Stimulated activated CD4-positive, alpha-beta T cell treated with anti-CD3 and anti-CD28 coated beads, Interleukin-12 subunit alpha, Interleukin-12 subunit beta, amount 100 ng/mL, for 4 hours (primary cell): ENCODE measurements around the gene AHNAK2.
"Not testable (repeated sequence)": the region's sequence is repeated elsewhere in the genome, so short reads cannot be mapped to it uniquely, and the experiment has no call there.

ENCODE experiments used
- DNase-seq: peaks from one replicate; pipeline ENCODE4 v3.0.0-alpha.2; 2020

Gene AHNAK2

GRCh38 chr14:104924421-104925213 is 53.6 kb downstream of the AHNAK2 start, which contains the start of gene PLD4:
PLD4 (plus strand) TSS chr14:104924879; CDS start chr14:104927141, 2,262 bp downstream.
- no peak for DNase-seq

- no peak for DNase-seq
Observed at GRCh38 chr14:104923640-104924420, 54.3 kb downstream of the AHNAK2 start.

DNA sequence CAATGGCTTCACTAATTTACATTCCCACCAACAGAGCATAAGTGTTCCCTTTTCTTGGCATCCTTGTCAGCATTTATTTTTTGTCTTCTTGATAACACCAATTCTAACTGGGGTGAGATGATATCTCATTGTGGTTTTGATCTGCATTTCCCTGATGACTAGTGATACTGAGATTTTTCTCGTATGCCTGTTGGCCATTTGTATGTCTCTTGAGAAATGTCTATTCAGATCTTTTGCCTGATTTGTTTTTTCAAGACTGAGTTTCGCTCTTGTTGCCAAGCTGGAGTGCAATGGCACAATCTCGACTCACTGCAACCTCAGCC is 58.2 kb downstream of the AHNAK2 start:
- DNase-seq = no peak

DNA sequence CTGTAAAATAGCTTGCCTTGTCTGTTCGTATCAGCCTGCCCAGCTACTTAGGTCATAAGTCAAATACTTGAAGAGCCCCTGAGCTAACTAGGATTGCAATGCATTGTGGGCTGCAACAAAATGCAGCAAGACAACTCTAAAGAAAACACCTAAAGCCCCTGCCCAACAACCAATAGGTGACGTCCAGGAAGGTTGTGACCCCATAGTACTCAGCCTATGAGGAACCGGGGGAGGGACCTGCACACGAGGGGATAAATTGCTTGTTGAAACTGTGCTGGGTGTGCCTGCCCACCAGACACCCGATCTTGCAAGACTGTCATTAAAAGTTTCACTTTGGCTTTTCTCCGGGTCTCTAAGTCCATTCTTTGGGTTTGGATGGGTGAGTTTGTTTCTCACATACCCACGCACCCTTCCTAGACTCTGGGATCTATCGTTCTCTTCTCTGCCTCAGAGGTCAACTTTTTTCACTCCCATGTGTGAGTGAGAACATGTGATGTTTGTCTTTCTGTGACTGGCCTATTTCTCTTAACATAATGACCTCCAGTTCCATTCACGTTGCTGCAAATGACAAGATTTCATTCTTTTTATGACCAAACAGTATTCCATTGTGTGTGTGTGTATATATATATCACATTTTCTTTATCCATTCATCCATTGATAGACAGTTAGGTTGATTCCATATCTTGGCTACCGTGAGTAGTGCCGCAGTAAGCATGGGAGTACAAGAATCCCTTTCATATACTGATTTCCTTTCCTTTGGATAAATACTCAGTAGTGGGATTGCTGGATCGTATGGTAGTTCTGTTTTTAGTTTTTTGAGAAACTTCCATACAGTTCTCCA is 58.8 kb downstream of the AHNAK2 start:
- DNase-seq = not testable (repeated sequence)

GRCh38 chr14:104917993-104918392 is 60.2 kb downstream of the AHNAK2 start:
- DNase-seq = no peak

- no peak for DNase-seq
Observed at GRCh38 chr14:104917116-104917515, 61.1 kb downstream of the AHNAK2 start.

DNA sequence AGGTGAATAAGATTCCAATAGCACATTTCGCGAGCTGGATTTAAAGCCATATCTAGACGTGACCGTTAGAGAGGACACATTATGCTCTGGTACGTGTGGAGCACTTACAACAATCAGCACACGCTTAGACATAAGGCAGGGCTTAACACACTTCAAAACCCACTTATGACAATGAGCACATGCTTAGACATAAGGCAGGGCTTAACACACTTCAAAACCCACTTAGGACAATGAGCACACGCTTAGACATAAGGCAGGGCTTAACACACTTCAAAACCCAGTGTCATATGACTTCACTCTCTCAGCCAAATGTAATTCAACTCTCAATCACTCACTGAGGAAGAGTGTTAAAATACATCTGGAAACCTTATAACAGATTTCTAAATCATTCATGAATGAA is 64.7 kb downstream of the AHNAK2 start:
- no peak for DNase-seq

GRCh38 chr14:104912053-104912452 is 66.1 kb downstream of the AHNAK2 start:
- no peak for DNase-seq

- DNase-seq = no peak
Observed at GRCh38 chr14:104908303-104908702, 69.9 kb downstream of the AHNAK2 start.

DNA sequence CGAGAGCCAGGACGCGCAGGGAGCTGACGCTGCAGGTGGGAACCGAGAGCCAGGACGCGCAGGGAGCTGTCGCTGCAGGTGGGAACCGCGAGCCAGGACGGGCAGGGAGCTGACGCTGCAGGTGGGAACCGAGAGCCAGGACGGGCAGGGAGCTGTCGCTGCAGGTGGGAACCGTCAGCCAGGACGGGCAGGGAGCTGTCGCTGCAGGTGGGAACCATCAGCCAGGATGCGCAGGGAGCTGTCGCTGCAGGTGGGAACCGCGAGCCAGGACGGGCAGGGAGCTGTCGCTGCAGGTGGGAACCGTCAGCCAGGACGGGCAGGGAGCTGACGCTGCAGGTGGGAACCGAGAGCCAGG is 72.6 kb downstream of the AHNAK2 start:
- DNase-seq = not testable (repeated sequence)

- not testable (repeated sequence) for DNase-seq
Observed at GRCh38 chr14:104904650-104905578, 73.3 kb downstream of the AHNAK2 start.

DNA sequence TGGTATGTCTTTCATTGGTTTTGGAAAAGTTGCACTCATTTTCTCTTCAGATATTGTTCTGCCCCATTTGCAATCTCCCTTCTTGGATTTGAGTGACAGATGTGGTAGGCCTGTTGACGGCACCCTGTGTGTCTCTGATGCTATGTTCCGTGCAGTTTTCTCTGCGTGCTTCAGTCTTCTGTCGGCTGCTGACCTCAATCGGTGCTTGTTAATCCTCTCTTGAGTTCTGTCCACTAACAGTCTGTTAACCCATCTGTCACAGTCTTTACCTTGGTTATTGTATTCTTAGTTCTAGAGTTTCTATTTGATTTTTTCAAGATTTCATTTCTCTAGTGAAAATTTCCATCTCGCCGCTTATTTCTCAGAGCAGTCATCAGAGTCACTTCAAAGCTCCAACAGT is 74.2 kb downstream of the AHNAK2 start:
- DNase-seq = no peak

GRCh38 chr14:104900639-104901512 is 77.3 kb downstream of the AHNAK2 start:
- DNase-seq = no peak

DNA sequence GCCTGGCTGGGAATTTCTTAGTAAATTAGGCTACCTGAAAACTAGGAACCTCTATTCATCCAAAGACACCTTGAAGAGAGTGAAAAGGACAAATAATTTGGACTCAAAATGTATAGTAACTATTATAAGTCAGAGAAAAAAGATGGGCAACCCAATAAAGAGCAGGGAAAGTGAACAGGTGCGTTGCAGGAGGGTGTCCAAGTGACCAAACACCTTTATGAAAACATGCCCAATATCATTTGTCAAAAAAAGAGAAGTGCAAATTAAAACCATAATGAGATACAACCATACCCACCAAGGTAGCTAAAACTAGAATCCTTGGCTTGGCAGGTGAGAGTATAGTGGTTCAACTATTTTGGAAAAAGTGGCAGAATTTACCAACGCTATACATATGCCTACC is 78.4 kb downstream of the AHNAK2 start:
- no peak for DNase-seq

GRCh38 chr14:104898870-104899510 is 79.2 kb downstream of the AHNAK2 start:
- DNase-seq = no peak

DNA sequence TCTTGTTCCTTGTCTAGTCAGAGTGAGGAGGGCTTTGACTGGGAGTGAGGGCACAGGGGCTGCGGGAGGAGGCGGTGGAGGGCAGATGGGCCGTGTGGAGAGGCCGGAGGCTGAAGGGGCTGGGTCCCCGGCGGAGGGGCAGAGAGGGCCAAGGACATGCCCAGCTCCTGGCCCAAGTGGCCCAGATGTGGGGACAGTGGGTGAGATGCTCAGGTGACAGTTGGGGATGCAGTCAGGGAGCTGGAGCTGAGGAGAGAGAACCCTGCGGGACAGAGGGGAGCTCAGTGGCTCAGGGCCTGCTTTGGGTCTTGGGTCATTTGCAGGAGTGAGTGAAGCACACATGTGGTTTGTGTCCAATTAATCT is 80.0 kb downstream of the AHNAK2 start:
- DNase-seq = no peak

DNA sequence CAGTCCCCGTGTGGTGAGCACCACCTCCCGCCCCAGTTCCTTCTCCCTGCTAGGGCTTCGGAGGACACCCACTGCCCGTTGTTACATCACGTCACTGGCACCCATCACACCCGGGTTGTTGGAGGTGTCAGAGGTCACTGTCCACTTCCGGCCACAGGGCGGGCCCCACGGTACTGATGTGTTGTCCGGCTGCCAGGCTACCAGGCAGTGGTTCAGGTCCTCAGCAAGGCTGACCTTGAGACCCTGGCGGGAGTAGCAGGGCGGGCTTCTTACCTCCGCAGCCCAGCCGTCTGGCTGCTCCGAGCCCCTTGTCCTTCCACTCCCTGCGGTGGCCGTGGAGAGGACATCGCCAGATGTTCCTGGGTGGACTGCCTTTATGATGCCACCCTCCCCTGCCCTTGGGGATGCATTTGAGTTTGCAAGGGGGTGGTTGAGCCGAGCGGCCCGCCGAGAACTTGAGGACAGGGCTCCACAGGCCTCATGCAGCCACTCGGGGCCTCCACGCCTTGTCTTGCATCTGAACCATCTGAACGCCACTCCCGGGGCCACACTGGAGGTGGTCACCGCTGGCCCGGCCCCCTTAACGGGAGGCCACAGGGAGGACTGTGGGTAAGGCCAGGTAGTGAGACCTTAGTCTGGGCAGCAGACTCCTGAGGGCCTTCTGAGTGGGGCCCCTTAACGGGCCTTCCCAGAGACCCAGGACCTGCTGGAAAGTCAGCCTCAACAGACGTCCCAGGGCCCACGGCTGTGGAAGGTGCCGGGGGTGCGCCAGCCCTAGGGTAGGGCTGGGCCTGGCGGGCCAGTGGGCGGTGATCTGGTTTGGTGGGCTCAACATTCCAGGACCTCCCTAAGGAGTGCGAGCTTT is 80.6 kb downstream of the AHNAK2 start:
- DNase-seq = no peak

- DNase-seq = no peak
Observed at GRCh38 chr14:104895786-104896661, 82.2 kb downstream of the AHNAK2 start.
